Fibroblast of lung (primary cell): Measurements from ENCODE around the gene COG5.

Experiments
- EZH2 ChIP-seq: IDR thresholded peaks from 2 replicates; pipeline ENCODE4 v1.5.1; 2012; ENCODE audit warnings: low read length, control low read depth, mild to moderate bottlenecking; ENCODE audit errors: missing control alignments
- TF ChIP-seq, protein P1 (sequence below), 2 donors: IDR thresholded peaks in 1 of 2; conservative IDR thresholded peaks in 1 of 2; 1 replicate in 1 of 2; 2 replicates in 1 of 2; pipeline ENCODE4 v1.5.1; 2011 to 2012; ENCODE audit warnings: low read length in 2 of 2, control low read depth in 1 of 2, inconsistent platforms in 1 of 2, low read depth in 1 of 2, mild to moderate bottlenecking in 1 of 2

- TF ChIP-seq, protein P1, sequence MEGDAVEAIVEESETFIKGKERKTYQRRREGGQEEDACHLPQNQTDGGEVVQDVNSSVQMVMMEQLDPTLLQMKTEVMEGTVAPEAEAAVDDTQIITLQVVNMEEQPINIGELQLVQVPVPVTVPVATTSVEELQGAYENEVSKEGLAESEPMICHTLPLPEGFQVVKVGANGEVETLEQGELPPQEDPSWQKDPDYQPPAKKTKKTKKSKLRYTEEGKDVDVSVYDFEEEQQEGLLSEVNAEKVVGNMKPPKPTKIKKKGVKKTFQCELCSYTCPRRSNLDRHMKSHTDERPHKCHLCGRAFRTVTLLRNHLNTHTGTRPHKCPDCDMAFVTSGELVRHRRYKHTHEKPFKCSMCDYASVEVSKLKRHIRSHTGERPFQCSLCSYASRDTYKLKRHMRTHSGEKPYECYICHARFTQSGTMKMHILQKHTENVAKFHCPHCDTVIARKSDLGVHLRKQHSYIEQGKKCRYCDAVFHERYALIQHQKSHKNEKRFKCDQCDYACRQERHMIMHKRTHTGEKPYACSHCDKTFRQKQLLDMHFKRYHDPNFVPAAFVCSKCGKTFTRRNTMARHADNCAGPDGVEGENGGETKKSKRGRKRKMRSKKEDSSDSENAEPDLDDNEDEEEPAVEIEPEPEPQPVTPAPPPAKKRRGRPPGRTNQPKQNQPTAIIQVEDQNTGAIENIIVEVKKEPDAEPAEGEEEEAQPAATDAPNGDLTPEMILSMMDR (conservative IDR thresholded peaks at IDR 0.05 in 1 of 2, IDR thresholded peaks at IDR 0.05 in 1 of 2; ENCODE audit: low read depth in 1 of 2, low read length in 2 of 2), result no peak
- no peak for TF ChIP-seq EZH2
Observed at GRCh38 chr7:107269790-107270189, 293.9 kb downstream of the COG5 start.
